ENCODE data around the gene FADS1. TPM values are rescaled to one million over a fixed set of nuclear protein-coding genes. Genes with fewer than 3 reads are reported as not detected.

FADS1 gene
- total and polyA plus RNA-seq, 2 of the 13 experiments (the other 11 are each of a cell fraction or from before 2014, with no cell fraction given): 91.8 to 108 TPM

- TF ChIP-seq ZNF280D (CRISPR knock-in tag; IDR thresholded peaks at IDR 0.05): peak; percentile 80; the same call in 1 of the 2 replicates
- TF ChIP-seq TAF1 (CRISPR knock-in tag; IDR thresholded peaks at IDR 0.05): peak; percentile 95
- 0 out of 2 replicates have a peak, but pooled peaks have one; percentile 39 for TF ChIP-seq THAP7 (CRISPR knock-in tag; IDR thresholded peaks at IDR 0.05)
- no peak for TF ChIP-seq ZNF720 (CRISPR knock-in tag; IDR thresholded peaks at IDR 0.05)
- TF ChIP-seq FOXA1 (IDR thresholded peaks at IDR 0.05): no peak
- TF ChIP-seq FOXA1 (CRISPR knock-in tag; IDR thresholded peaks at IDR 0.05): no peak
- TF ChIP-seq ATAD3A (CRISPR knock-in tag; IDR thresholded peaks at IDR 0.05): no peak
- TF ChIP-seq CHD2 (IDR thresholded peaks at IDR 0.05; ENCODE audit: low read depth, low read length): peak; percentile 3; the same call in 1 of the 2 replicates
- peak; percentile 89 for TF ChIP-seq POLR2AphosphoS5 (IDR thresholded peaks at IDR 0.05; ENCODE audit: low read depth, low read length)
- no peak for TF ChIP-seq ARNT (IDR thresholded peaks at IDR 0.05)
- TF ChIP-seq NBN (conservative IDR thresholded peaks at IDR 0.05): no peak
- TF ChIP-seq PHB2 (IDR thresholded peaks at IDR 0.05; ENCODE audit: partially characterized antibody): no peak
- 0 out of 2 replicates have a peak, but pooled peaks have one; percentile 71 for TF ChIP-seq CREBL2 (CRISPR knock-in tag; IDR thresholded peaks at IDR 0.05; ENCODE audit: borderline replicate concordance)
- TF ChIP-seq ATF7-NPFF (CRISPR knock-in tag; IDR thresholded peaks at IDR 0.05; ENCODE audit: low read depth): peak; percentile 95
- TF ChIP-seq ZNF136 (CRISPR knock-in tag; IDR thresholded peaks at IDR 0.05; ENCODE audit: low read depth): peak; percentile 3; the same call in 1 of the 2 replicates
- TF ChIP-seq BCLAF1 (IDR thresholded peaks at IDR 0.05): no peak
- TF ChIP-seq U2AF2 (IDR thresholded peaks at IDR 0.05; ENCODE audit: low read depth, low read length): no peak
- TF ChIP-seq ZBTB1 (CRISPR knock-in tag; IDR thresholded peaks at IDR 0.05; ENCODE audit: borderline replicate concordance): no peak
- TF ChIP-seq MXD3 (CRISPR knock-in tag; IDR thresholded peaks at IDR 0.05): no peak; the same call in none of the 2 replicates
- peak; percentile 63; the same call in 1 of the 2 replicates for TF ChIP-seq ARNTL (CRISPR knock-in tag; IDR thresholded peaks at IDR 0.05)
- TF ChIP-seq HIVEP1 (CRISPR knock-in tag; IDR thresholded peaks at IDR 0.05): no peak
- no peak; the same call in 1 of the 2 replicates for TF ChIP-seq ZNF326 (CRISPR knock-in tag; IDR thresholded peaks at IDR 0.05; ENCODE audit: borderline replicate concordance)
- TF ChIP-seq HOXA9 (CRISPR knock-in tag; IDR thresholded peaks at IDR 0.05; ENCODE audit: borderline replicate concordance): no peak
- TF ChIP-seq ZNF878 (CRISPR knock-in tag; IDR thresholded peaks at IDR 0.05): peak; percentile 19; the same call in 1 of the 2 replicates
These were observed 1.6 kb downstream of the FADS1 start (continued) for GRCh38 chr11:61814958-61815789.

Measured in HepG2 (cell line).